ENCODE data around the gene NRP1.

NRP1 gene

DNA sequence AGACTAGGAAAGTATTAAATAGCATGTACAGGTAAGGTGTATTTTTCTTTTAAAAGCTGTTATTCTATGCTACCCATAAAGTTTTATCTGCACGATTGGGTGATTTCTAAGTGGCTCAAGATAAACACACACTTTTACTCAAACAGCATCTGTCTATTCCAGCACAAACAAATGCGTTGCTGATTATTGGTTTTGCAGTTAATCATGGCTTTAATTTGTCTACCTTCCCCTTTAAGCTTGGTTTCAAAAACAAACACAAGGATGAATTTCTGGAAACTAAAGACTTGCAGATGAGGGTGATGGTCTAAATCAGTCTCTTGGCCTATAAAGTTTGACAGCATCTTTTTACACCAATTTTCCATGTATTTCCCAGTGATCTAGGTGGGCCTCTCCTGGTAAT, 94.2 kb downstream of the NRP1 start:
- TF ChIP-seq ZNF70 (CRISPR knock-in tag; IDR thresholded peaks at IDR 0.05), result no peak
- no peak for TF ChIP-seq SNAI2 (CRISPR knock-in tag; IDR thresholded peaks at IDR 0.05)
- no peak for TF ChIP-seq ZFP3 (CRISPR knock-in tag; IDR thresholded peaks at IDR 0.05)
- no peak for TF ChIP-seq ZNF8 (CRISPR knock-in tag; IDR thresholded peaks at IDR 0.05)
- no peak for TF ChIP-seq RARB (CRISPR knock-in tag; IDR thresholded peaks at IDR 0.05)
- TF ChIP-seq, protein P1, sequence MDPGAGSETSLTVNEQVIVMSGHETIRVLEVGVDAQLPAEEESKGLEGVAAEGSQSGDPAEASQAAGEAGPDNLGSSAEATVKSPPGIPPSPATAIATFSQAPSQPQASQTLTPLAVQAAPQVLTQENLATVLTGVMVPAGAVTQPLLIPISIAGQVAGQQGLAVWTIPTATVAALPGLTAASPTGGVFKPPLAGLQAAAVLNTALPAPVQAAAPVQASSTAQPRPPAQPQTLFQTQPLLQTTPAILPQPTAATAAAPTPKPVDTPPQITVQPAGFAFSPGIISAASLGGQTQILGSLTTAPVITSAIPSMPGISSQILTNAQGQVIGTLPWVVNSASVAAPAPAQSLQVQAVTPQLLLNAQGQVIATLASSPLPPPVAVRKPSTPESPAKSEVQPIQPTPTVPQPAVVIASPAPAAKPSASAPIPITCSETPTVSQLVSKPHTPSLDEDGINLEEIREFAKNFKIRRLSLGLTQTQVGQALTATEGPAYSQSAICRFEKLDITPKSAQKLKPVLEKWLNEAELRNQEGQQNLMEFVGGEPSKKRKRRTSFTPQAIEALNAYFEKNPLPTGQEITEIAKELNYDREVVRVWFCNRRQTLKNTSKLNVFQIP (CRISPR knock-in tag; IDR thresholded peaks at IDR 0.05; ENCODE audit: borderline replicate concordance, low read depth), result no peak
- no peak for TF ChIP-seq ARNTL (CRISPR knock-in tag; IDR thresholded peaks at IDR 0.05; ENCODE audit: borderline replicate concordance, low read depth)
- TF ChIP-seq BACH2 (CRISPR knock-in tag; IDR thresholded peaks at IDR 0.05; ENCODE audit: borderline replicate concordance), result no peak
- no peak for TF ChIP-seq ISL1 (CRISPR knock-in tag; IDR thresholded peaks at IDR 0.05)
- TF ChIP-seq, protein P2, sequence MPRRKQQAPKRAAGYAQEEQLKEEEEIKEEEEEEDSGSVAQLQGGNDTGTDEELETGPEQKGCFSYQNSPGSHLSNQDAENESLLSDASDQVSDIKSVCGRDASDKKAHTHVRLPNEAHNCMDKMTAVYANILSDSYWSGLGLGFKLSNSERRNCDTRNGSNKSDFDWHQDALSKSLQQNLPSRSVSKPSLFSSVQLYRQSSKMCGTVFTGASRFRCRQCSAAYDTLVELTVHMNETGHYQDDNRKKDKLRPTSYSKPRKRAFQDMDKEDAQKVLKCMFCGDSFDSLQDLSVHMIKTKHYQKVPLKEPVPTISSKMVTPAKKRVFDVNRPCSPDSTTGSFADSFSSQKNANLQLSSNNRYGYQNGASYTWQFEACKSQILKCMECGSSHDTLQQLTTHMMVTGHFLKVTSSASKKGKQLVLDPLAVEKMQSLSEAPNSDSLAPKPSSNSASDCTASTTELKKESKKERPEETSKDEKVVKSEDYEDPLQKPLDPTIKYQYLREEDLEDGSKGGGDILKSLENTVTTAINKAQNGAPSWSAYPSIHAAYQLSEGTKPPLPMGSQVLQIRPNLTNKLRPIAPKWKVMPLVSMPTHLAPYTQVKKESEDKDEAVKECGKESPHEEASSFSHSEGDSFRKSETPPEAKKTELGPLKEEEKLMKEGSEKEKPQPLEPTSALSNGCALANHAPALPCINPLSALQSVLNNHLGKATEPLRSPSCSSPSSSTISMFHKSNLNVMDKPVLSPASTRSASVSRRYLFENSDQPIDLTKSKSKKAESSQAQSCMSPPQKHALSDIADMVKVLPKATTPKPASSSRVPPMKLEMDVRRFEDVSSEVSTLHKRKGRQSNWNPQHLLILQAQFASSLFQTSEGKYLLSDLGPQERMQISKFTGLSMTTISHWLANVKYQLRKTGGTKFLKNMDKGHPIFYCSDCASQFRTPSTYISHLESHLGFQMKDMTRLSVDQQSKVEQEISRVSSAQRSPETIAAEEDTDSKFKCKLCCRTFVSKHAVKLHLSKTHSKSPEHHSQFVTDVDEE (CRISPR knock-in tag; IDR thresholded peaks at IDR 0.05), result no peak
- TF ChIP-seq PPARA (CRISPR knock-in tag; IDR thresholded peaks at IDR 0.05; ENCODE audit: borderline replicate concordance), result no peak
- no peak for TF ChIP-seq TCF4 (CRISPR knock-in tag; IDR thresholded peaks at IDR 0.05; ENCODE audit: borderline replicate concordance)
- no peak for TF ChIP-seq CSDC2 (CRISPR knock-in tag; IDR thresholded peaks at IDR 0.05)
- no peak for TF ChIP-seq ZC3H10 (CRISPR knock-in tag; IDR thresholded peaks at IDR 0.05)
- no peak for TF ChIP-seq ZNF565 (CRISPR knock-in tag; conservative IDR thresholded peaks at IDR 0.05; ENCODE audit: low read depth)
- no peak for TF ChIP-seq OSR1 (CRISPR knock-in tag; IDR thresholded peaks at IDR 0.05)
- no peak for TF ChIP-seq TOX (CRISPR knock-in tag; IDR thresholded peaks at IDR 0.05; ENCODE audit: borderline replicate concordance)
- TF ChIP-seq, protein P3, sequence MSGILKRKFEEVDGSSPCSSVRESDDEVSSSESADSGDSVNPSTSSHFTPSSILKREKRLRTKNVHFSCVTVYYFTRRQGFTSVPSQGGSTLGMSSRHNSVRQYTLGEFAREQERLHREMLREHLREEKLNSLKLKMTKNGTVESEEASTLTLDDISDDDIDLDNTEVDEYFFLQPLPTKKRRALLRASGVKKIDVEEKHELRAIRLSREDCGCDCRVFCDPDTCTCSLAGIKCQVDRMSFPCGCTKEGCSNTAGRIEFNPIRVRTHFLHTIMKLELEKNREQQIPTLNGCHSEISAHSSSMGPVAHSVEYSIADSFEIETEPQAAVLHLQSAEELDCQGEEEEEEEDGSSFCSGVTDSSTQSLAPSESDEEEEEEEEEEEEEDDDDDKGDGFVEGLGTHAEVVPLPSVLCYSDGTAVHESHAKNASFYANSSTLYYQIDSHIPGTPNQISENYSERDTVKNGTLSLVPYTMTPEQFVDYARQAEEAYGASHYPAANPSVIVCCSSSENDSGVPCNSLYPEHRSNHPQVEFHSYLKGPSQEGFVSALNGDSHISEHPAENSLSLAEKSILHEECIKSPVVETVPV (CRISPR knock-in tag; IDR thresholded peaks at IDR 0.05), result no peak
- TF ChIP-seq, protein P4, sequence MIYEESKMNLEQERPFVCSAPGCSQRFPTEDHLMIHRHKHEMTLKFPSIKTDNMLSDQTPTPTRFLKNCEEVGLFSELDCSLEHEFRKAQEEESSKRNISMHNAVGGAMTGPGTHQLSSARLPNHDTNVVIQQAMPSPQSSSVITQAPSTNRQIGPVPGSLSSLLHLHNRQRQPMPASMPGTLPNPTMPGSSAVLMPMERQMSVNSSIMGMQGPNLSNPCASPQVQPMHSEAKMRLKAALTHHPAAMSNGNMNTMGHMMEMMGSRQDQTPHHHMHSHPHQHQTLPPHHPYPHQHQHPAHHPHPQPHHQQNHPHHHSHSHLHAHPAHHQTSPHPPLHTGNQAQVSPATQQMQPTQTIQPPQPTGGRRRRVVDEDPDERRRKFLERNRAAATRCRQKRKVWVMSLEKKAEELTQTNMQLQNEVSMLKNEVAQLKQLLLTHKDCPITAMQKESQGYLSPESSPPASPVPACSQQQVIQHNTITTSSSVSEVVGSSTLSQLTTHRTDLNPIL (CRISPR knock-in tag; IDR thresholded peaks at IDR 0.05; ENCODE audit: low read depth), result no peak
- no peak for ATAC-seq

DNA sequence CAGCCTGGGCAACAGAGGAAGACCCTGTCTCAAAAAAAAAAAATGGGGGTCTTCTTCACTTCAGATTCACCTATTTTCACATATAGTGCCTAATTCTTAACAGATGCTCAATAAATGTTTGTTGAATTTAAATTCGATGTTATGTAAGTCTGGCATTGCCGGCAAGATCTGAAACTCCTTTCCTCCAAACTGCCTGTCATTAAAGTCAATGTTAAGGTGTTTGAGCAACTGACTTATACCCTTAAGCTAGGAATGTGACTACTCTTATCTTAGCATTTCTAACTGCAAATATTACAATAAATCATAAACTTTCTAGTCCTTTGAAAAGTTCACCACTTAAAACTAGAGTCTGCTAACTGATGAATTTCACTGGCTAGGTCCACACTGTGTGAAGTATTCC, 95.2 kb downstream of the NRP1 start:
- TF ChIP-seq ESRRG (CRISPR knock-in tag; IDR thresholded peaks at IDR 0.05) (no peak), ZFP3 (CRISPR knock-in tag; IDR thresholded peaks at IDR 0.05) (no peak), ZNF70 (CRISPR knock-in tag; IDR thresholded peaks at IDR 0.05) (no peak), SNAI2 (CRISPR knock-in tag; IDR thresholded peaks at IDR 0.05) (no peak), ZFP30 (CRISPR knock-in tag; IDR thresholded peaks at IDR 0.05) (no peak), BACH2 (CRISPR knock-in tag; IDR thresholded peaks at IDR 0.05; ENCODE audit: borderline replicate concordance) (no peak), ARNTL (CRISPR knock-in tag; IDR thresholded peaks at IDR 0.05; ENCODE audit: borderline replicate concordance, low read depth) (no peak), PPARA (CRISPR knock-in tag; IDR thresholded peaks at IDR 0.05; ENCODE audit: borderline replicate concordance) (no peak), ZC3H10 (CRISPR knock-in tag; IDR thresholded peaks at IDR 0.05) (no peak), RARB (CRISPR knock-in tag; IDR thresholded peaks at IDR 0.05) (no peak), CSDC2 (CRISPR knock-in tag; IDR thresholded peaks at IDR 0.05) (no peak), ISL1 (CRISPR knock-in tag; IDR thresholded peaks at IDR 0.05) (no peak), OSR1 (CRISPR knock-in tag; IDR thresholded peaks at IDR 0.05) (no peak)
- TF ChIP-seq, protein P2 (CRISPR knock-in tag; IDR thresholded peaks at IDR 0.05), result no peak
- TF ChIP-seq, protein P1 (CRISPR knock-in tag; IDR thresholded peaks at IDR 0.05; ENCODE audit: borderline replicate concordance, low read depth), result no peak
- TF ChIP-seq, protein P3 (CRISPR knock-in tag; IDR thresholded peaks at IDR 0.05), result no peak
- TF ChIP-seq, protein P4 (CRISPR knock-in tag; IDR thresholded peaks at IDR 0.05; ENCODE audit: low read depth), result no peak
- ATAC-seq, result no peak
